ENCODE data around the gene SAT2. TPM values are rescaled to one million over a fixed set of nuclear protein-coding genes. Genes with fewer than 3 reads are reported as not detected.
A peak's percentile ranks its signal among the peaks of the same experiment; 100 is the strongest.

SAT2 gene
- total RNA-seq, 1 experiment from 2014 or later: 33.0 TPM

- Mint-ChIP-seq H3K27me3 (ENCODE audit: insufficient read depth, unreplicated experiment) (no peaks in the 10 kb centered on the region), H3K4me1 (ENCODE audit: low read depth, unreplicated experiment) (peaks cover 4% of the 10 kb centered on the region), H3K27ac (ENCODE audit: unreplicated experiment) (no peak overlapping the region), H3K36me3 (ENCODE audit: insufficient read depth, unreplicated experiment) (peaks cover 45% of the 10 kb centered on the region), H3K9me3 (ENCODE audit: unreplicated experiment) (no peaks in the 10 kb centered on the region), H3K4me3 (ENCODE audit: unreplicated experiment) (no peak overlapping the region)
- no peak for DNase-seq
- CTCF ChIA-PET: no interaction called here
- H3K4me1 ChIP-seq: no peaks in the 10 kb centered on the region
- no peaks in the 10 kb centered on the region; the same call in 1 of the 2 replicates for H3K36me3 ChIP-seq (ENCODE audit: control insufficient read depth, insufficient read depth, low read length)
- intact Hi-C loops (cut with micrococcal nuclease; ENCODE audit: unreplicated experiment): no loop called here
- no peaks in the 10 kb centered on the region for H3K9me3 ChIP-seq
- H3K4me3 ChIP-seq (ENCODE audit: low read depth, low read length): no peak overlapping the region
- POLR2A ChIA-PET: no interaction called here
- no peak for TF ChIP-seq CTCF (IDR thresholded peaks at IDR 0.05; ENCODE audit: insufficient read depth in 1 of 2, low read depth in 1 of 2, low read length in 1 of 2, severe bottlenecking in 1 of 2, unreplicated experiment in 1 of 2)
- H3K27me3 ChIP-seq (replicated peaks; ENCODE audit: control insufficient read depth, insufficient read depth, low read length): no peaks in the 10 kb centered on the region
- BruUV-seq (replicated peaks): no TSS peak
Observed at GRCh38 chr17:7588553-7589203, 38.9 kb downstream of the SAT2 start.

- no peak for TF ChIP-seq CTCF (IDR thresholded peaks at IDR 0.05; ENCODE audit: insufficient read depth in 1 of 2, low read depth in 1 of 2, low read length in 1 of 2, severe bottlenecking in 1 of 2, unreplicated experiment in 1 of 2)
- no peaks in the 10 kb centered on the region for H3K9me3 Mint-ChIP-seq (ENCODE audit: unreplicated experiment)
- POLR2A ChIA-PET: no interaction called here
- no peak for DNase-seq
- H3K36me3 Mint-ChIP-seq (ENCODE audit: insufficient read depth, unreplicated experiment): peaks cover 43% of the 10 kb centered on the region
- no peaks in the 10 kb centered on the region for H3K9me3 ChIP-seq
- H3K27ac Mint-ChIP-seq (ENCODE audit: unreplicated experiment): no peak overlapping the region
- no peak overlapping the region for H3K4me3 ChIP-seq (ENCODE audit: low read depth, low read length)
- no peak overlapping the region for H3K4me3 Mint-ChIP-seq (ENCODE audit: unreplicated experiment)
- CTCF ChIA-PET: interaction anchor here (1.8 kb wide), 1 partner anchor 27 kb away, joined by 4 read pairs; the partner anchor contains the start of gene FXR2
- H3K4me1 Mint-ChIP-seq (ENCODE audit: low read depth, unreplicated experiment): peaks cover 4% of the 10 kb centered on the region
- peaks cover 6% of the 10 kb centered on the region for H3K4me1 ChIP-seq
- intact Hi-C loops (cut with micrococcal nuclease; ENCODE audit: unreplicated experiment): no loop called here
- no peaks in the 10 kb centered on the region for H3K27me3 Mint-ChIP-seq (ENCODE audit: insufficient read depth, unreplicated experiment)
- no peaks in the 10 kb centered on the region for H3K27me3 ChIP-seq (replicated peaks; ENCODE audit: control insufficient read depth, insufficient read depth, low read length)
- no peaks in the 10 kb centered on the region; the same call in 1 of the 2 replicates for H3K36me3 ChIP-seq (ENCODE audit: control insufficient read depth, insufficient read depth, low read length)
- BruUV-seq (replicated peaks): no TSS peak
Observed at GRCh38 chr17:7587420-7588151, 40.0 kb downstream of the SAT2 start.

- ChIA-PET CTCF (interaction anchor here (1.8 kb wide), 1 partner anchor 27 kb away, joined by 4 read pairs; the partner anchor contains the start of gene FXR2), POLR2A (no interaction called here)
- H3K4me1 Mint-ChIP-seq (ENCODE audit: low read depth, unreplicated experiment): peaks cover 4% of the 10 kb centered on the region
- H3K4me1 ChIP-seq: peaks cover 7% of the 10 kb centered on the region
- H3K36me3 ChIP-seq (ENCODE audit: control insufficient read depth, insufficient read depth, low read length): no peaks in the 10 kb centered on the region; the same call in 1 of the 2 replicates
- no peak for TF ChIP-seq CTCF (IDR thresholded peaks at IDR 0.05; ENCODE audit: insufficient read depth in 1 of 2, low read depth in 1 of 2, low read length in 1 of 2, severe bottlenecking in 1 of 2, unreplicated experiment in 1 of 2)
- H3K27ac Mint-ChIP-seq (ENCODE audit: unreplicated experiment): no peak overlapping the region
- H3K27me3 Mint-ChIP-seq (ENCODE audit: insufficient read depth, unreplicated experiment): no peaks in the 10 kb centered on the region
- H3K4me3 ChIP-seq (ENCODE audit: low read depth, low read length): no peak overlapping the region
- intact Hi-C loops (cut with micrococcal nuclease; ENCODE audit: unreplicated experiment): no loop called here
- H3K27me3 ChIP-seq (replicated peaks; ENCODE audit: control insufficient read depth, insufficient read depth, low read length): no peaks in the 10 kb centered on the region
- H3K9me3 ChIP-seq: no peaks in the 10 kb centered on the region
- DNase-seq: peak; percentile 42
- H3K9me3 Mint-ChIP-seq (ENCODE audit: unreplicated experiment): no peaks in the 10 kb centered on the region
- H3K36me3 Mint-ChIP-seq (ENCODE audit: insufficient read depth, unreplicated experiment): peaks cover 45% of the 10 kb centered on the region
- no TSS peak for BruUV-seq (replicated peaks)
- H3K4me3 Mint-ChIP-seq (ENCODE audit: unreplicated experiment): no peak overlapping the region
Observed at GRCh38 chr17:7586673-7587419, 40.8 kb downstream of the SAT2 start.

All from Caco-2 (cell line).